Ecto neural progenitor cell (in vitro differentiated cells): ENCODE results near the gene RWDD3.

Experiments used
- DNase-seq: peaks from one replicate; pipeline ENCODE4 v3.0.0-alpha.2; 2018; ENCODE audit warnings: low spot score

The RWDD3 gene

GRCh38 chr1:95230256-95230655 is 3.8 kb upstream of the RWDD3 start:
- DNase-seq: no peak

GRCh38 chr1:95230768-95231191 is 3.2 kb upstream of the RWDD3 start:
- DNase-seq: no peak

DNA sequence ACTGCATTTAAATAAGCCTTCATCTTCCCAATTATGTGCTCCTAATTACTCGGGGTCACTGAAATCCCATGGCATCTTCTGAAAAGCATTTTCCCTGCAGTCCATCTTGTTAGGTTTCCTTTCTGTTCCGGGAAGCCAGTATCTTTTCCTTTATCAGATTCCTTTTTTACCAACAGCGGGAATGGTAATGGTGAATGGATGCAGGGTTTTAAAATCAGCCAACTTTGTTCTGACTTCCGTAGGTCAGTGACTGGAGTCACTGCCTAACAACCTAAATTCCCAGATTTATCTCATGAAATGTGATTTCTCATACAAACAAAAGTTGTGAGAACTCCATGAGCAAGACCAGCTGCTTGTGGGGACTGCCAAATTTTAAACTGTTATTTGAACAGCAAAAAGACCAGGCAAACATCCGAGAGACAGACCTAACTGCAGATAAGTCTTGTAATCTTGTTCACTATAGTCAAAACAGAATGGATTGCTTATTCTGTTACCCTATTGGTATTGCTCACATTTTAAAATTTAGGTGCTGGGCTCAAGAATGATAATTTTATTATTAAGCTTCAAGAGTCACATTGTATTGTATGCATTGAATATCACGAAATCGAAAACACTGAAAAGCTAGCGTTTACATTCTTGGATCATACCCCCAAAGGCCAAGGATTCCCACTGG is 1.2 kb upstream of the RWDD3 start:
- DNase-seq: no peak

DNA sequence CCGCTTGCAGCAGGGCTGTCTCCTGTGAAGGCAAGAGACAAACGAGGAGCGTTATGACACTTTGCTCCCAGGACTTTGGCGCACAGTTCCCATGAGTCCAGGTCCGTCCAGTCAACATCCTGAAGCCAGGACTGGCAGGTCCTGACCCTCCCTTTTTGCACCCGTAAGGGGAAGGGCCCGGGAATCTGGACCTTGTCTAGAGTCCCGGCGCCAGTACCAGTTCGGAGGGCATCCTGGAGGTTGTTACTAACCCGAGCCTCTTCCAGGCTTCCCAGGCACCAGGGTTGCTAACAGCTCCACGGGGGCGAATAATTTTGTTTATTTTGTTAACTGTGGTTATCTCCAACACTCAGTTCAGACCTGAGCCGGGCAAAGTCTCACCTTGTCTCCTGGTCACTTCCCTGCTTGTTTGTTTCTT is 682 bp upstream of the RWDD3 start:
- no peak for DNase-seq

DNA sequence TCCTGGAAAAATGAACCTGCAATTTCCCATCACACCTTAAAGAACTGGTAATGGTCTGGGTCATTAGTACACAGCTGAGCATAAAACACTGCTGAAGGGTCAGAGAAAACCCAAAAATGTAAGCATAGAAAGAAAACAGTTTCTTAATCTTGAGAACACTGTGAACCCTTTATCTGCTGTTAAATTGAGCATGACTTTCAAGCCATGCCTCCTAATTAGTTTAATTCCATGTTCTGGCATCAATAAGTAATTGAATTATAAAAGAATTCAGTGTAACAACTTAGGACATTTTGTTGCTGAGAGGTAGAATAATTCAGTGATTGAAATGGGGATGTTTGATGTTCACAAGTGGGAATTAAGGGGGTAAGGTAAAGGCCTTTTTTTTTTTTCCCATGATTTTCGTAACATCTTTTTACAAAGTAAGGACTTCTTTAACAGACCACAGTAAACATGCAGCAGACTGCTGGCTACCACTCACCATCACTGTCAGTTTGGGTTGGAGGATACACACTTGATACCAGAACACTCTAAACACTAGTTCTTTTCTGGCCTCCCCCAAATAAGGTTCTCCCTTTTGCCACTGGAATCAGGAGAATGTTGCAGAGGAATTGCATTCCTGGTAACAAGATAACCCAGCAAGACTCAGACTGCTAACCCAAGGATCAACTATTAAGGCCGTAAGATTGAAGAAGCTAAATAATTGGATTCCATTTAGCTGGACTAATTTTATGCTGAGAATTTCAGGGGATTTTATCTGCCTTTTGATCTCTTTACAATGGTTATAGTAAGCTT is 3.0 kb downstream of the RWDD3 start:
- DNase-seq: no peak

- DNase-seq: no peak
Measured at GRCh38 chr1:95237981-95238703, 4.1 kb downstream of the RWDD3 start.

DNA sequence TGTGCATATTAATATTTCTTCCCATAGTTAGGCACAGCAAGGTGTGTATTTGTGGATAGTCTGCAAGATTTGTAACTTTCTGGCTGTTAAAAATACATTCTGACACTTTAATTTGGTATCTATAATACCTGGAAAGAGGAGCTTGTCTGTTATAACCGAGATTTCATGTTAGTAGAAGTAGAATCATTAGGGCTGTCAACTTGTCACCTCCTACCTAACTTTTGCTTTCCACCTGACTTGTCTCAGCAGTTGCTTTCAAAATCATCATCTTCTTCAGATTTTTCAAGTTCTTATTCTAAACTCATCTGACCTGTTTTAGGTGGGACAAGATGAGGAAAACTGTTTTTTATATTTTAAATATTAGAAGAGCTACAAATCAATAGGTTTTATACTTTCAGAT is 11.0 kb downstream of the RWDD3 start:
- no peak for DNase-seq

- no peak for DNase-seq
Measured at GRCh38 chr1:95246511-95246910, 12.5 kb downstream of the RWDD3 start.

DNA sequence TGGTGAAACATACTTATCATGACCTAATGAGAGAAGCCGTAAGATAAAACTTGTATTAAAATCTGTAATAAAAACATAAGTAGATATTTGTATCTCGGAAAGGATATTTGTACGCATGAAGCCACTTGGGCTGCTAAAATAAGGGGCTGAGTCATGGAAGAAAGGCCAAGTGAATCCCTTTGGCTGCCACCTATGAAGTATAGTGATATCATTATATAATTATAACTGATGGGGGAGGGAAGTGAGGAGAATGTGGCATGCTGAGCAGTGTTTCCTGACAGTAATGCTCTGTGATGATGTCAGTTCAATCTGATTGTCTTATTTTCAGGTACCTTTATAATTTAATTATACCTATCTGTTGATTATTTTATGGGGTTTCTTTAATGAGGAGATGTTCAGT is 13.6 kb downstream of the RWDD3 start:
- no peak for DNase-seq

DNA sequence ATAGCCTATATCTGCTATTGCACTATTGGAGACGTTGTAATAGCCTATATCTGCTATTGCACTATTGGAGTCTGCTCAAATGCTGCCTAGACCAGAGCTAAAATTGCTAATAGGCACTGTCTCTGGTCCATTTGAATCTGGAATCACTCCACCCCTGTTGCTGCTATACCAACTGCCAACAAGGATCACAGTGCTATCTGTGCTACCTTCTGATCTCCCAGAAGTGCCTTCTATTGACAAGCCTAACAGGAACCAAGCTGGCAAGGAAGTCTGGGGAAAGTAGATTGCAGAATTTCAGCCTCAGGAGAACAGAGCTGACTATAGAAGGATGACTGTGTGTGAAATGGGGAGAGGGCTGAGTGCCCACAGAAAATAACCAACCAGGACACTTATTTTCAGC is 15.9 kb downstream of the RWDD3 start:
- DNase-seq: no peak

DNA sequence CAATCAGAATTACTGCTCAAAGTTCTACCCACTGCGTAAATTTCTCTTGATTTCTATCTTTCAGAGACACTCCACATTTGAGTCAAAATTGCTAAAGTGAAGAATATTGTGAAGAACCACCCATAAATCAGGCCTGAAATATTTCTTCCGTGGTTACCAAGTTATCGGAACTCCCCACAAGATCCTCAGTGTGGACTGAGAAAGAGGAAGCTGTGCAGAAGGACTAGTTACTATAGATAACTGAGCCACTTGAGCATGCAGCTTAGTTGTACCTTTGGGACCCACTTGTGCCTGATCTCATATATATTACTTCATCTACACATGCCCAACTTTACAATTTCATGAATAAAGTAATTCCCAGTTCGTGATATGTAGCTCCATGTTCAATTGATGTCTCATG is 18.4 kb downstream of the RWDD3 start:
- DNase-seq: no peak

DNA sequence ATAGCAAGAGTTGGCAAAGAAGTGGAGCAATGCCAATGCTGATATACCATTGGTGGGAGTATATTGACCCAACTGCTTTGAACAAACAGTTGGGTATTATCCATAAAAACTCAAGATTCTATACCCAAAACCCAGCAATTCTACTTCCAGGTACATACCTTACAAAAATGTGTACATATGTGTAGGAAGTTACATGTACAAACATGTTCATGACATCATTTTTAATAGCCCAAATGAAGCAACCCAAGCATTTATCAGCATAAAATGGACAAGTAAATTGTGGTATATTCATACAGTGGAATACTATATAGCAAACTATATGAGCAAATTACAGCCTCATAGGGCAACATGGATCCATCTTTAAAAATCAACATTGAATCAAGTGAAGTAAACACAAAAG is 20.9 kb downstream of the RWDD3 start:
- DNase-seq: no peak

DNA sequence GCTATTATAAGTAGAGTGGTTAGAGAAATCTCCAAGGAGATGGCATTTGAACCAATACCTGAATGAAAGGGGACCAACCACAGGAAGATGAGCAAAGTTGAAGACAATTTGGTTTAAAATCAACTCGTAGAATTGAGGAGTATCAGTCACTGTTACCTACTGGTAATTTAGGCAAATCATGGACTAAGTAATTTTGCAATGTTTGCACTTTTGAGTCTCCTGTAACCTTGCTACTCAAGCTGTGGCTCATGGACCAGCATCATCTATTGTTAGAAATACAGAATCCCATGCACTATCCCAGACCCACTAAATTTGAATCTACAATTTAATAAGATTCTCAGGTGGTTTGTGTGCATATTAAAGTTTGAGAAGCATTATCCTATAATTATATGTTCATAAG is 21.8 kb downstream of the RWDD3 start:
- no peak for DNase-seq

GRCh38 chr1:95257758-95258157 is 23.7 kb downstream of the RWDD3 start:
- DNase-seq: no peak

- DNase-seq: no peak
Measured at GRCh38 chr1:95259245-95259644, 25.2 kb downstream of the RWDD3 start.

GRCh38 chr1:95262913-95263312 is 28.9 kb downstream of the RWDD3 start:
- DNase-seq: no peak

DNA sequence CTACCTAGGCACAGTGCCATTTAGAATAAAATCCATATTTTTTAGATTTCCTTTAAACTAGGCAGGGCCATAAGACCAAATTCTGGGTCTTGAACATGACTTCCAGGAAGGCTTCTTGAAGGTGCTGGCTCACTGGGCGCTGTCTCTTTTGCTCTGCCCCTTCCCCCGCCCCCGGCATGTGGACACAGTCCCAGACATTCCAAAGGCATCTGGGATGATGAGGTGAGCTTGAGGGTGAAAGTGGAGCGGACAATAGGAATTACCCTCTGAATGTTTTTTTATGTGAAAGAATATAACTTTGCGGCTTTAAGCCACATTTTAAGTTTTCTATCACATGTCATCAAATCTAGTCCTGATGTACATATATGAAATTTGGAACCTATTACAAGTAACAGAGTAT is 29.4 kb downstream of the RWDD3 start:
- no peak for DNase-seq

- DNase-seq: no peak
Measured at GRCh38 chr1:95265106-95265505, 31.1 kb downstream of the RWDD3 start.

GRCh38 chr1:95276429-95276828 is 42.4 kb downstream of the RWDD3 start:
- no peak for DNase-seq

- no peak for DNase-seq
Measured at GRCh38 chr1:95278173-95279006, 44.4 kb downstream of the RWDD3 start.

DNA sequence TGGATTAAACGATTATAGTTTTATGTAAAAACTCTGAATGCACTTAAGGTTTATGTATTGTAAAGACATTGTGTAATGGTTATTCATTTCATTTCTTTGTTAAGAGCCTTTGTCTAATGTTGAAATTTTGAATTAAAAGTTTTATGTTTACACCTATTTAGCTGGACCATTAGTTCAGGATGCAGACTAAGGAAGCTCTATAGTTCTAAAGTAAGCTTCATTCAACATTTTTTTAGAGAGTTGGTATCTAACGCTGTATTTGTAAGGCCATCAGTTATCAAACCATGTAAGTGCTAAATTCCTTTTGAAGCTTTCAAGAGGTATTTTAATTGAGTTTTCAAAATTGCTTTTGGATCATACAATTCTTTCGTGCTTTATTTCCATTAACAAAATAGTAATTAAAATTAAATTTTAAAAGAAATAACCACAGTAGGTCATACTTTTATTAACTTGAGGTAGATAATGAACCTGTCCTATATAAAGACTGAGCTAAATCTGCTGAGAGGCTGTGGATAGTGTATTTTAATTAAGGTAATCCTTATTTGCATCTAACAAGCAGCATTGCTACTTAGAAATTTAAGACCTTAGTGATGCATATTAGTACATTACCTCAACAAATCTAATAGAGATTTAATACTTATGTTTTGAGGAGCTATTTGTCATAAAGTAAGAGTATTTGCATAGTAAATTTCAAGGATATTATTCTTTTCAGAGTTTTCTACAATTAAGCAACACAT is 47.9 kb downstream of the RWDD3 start:
- DNase-seq: no peak

- DNase-seq: no peak
Measured at GRCh38 chr1:95282518-95282895, 48.5 kb downstream of the RWDD3 start.
